GM18505 (cell line): Measurements from ENCODE around the gene CYCS.

ENCODE experiments used
- ATAC-seq: cut with Tn5 transposase; IDR thresholded peaks from one replicate; pipeline ENCODE4 v1.9.1; 2021; ENCODE audit not compliant: unreplicated experiment
- POLR2A ChIP-seq: IDR thresholded peaks from 4 replicates; pipeline ENCODE4 v1.6.1; 2011; ENCODE audit warnings: borderline replicate concordance; ENCODE audit not compliant: insufficient read depth, insufficient read length; ENCODE audit errors: extremely low read depth

The CYCS gene

GRCh38 chr7:25077096-25077495 lies 48.0 kb downstream of the CYCS start:
- ATAC-seq: no peak
- TF ChIP-seq POLR2A: no peak

DNA sequence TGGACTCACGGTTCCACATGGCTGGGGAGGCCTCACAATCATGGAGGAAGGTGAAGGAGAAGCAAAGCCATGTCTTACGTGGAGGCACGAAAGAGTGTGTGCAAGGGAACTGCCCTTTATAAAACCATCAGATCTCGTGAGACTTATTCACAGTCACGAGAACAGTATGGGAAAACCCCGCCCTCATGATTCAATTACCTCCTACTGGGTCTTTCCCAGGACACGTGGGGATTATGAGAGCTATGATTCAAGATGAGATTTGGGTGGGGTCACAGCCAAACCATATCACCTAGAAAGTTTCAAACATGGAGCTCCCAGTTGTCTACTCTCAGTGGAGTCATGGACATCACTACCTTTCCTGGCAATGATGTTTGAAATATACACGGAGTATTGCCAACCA lies 49.6 kb downstream of the CYCS start:
- ATAC-seq: no peak
- no peak for TF ChIP-seq POLR2A

GRCh38 chr7:25073451-25073850 lies 51.6 kb downstream of the CYCS start:
- ATAC-seq: no peak

More at GRCh38 chr7:25073451-25073850, 51.6 kb downstream of the CYCS start:
- TF ChIP-seq POLR2A: no peak
